ENCODE results near the gene RGL2.

DNA sequence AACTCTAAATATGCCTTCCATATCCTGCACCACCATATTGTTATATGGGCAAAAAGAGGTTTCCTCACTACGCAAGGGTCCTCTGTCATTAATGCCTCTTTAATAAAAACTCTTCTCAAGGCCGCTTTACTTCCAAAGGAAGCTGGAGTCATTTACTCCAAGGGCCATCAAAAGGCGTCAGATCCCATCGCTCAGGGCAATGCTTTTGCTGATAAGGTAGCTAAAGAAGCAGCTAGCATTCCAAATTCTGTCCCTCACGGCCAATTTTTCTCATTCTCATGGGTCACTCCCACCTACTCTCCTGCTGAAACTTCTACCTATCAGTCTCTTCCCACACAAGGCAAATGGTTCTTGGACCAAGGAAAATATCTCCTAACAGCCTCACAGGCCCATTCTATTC, 49.1 kb upstream of the RGL2 start:
- TF ChIP-seq EZH2 (IDR thresholded peaks at IDR 0.05; ENCODE audit: insufficient read depth, poor library complexity, severe bottlenecking): no peak
- TF ChIP-seq EZH2phosphoT487 (IDR thresholded peaks at IDR 0.05; ENCODE audit: insufficient read depth, low read depth): no peak
